SK-N-SH treated with all-trans-retinoic acid at 6 μM for 48 hours (cell line): ENCODE data around the gene SMC4.
A peak's percentile ranks its signal among the peaks of the same experiment; 100 is the strongest.
"Not testable (repeated sequence)": the region's sequence is repeated elsewhere in the genome, so short reads cannot be mapped to it uniquely, and the experiment has no call there.

ENCODE experiments used
- ATAC-seq: fragments of 200-7000 bp; cut with Tn5 transposase; 3 replicates; pipeline ENCODE4 v1.9.1; 2020; ENCODE audit warnings: mild to moderate bottlenecking, moderate library complexity
- ARNTL ChIP-seq: fragments of 450-650 bp; formaldehyde crosslinking; IDR thresholded peaks from 2 replicates; pipeline ENCODE4 v1.5.0; 2020; ENCODE audit warnings: low read depth, mild to moderate bottlenecking, moderate library complexity, borderline replicate concordance
- BACH2 ChIP-seq: fragments of 250-450 bp; sonication (Bioruptor Pico); IDR thresholded peaks from 2 replicates; pipeline ENCODE4 v1.9.0; 2021; ENCODE audit warnings: mild to moderate bottlenecking, borderline replicate concordance
- CSDC2 ChIP-seq: fragments of 250-450 bp; sonication (Bioruptor Pico); IDR thresholded peaks from 2 replicates; pipeline ENCODE4 v1.5.0; 2020; ENCODE audit warnings: mild to moderate bottlenecking, moderate library complexity
- ESRRG ChIP-seq: fragments of 250-450 bp; sonication (Bioruptor Pico); IDR thresholded peaks from 2 replicates; pipeline ENCODE4 v1.6.1; 2021; ENCODE audit warnings: mild to moderate bottlenecking
- GLIS3 ChIP-seq: fragments of 250-450 bp; sonication (Bioruptor Pico); IDR thresholded peaks from 2 replicates; pipeline ENCODE4 v1.5.0; 2020; ENCODE audit warnings: mild to moderate bottlenecking, moderate library complexity
- ISL1 ChIP-seq: fragments of 250-450 bp; sonication (Bioruptor Pico); IDR thresholded peaks from 2 replicates; pipeline ENCODE4 v2.1.2; 2022; ENCODE audit warnings: mild to moderate bottlenecking, moderate library complexity
- OSR1 ChIP-seq: fragments of 250-450 bp; sonication (Bioruptor Pico); IDR thresholded peaks from 2 replicates; pipeline ENCODE4 v1.8.0; 2022; ENCODE audit warnings: moderate library complexity, mild to moderate bottlenecking, inconsistent platforms
- PPARA ChIP-seq: fragments of 250-450 bp; sonication (Bioruptor Pico); IDR thresholded peaks from 2 replicates; pipeline ENCODE4 v1.5.0; 2020; ENCODE audit warnings: mild to moderate bottlenecking, borderline replicate concordance
- RARB ChIP-seq: fragments of 250-450 bp; sonication (Bioruptor Pico); IDR thresholded peaks from 2 replicates; pipeline ENCODE4 v1.8.0; 2021; ENCODE audit warnings: mild to moderate bottlenecking, moderate library complexity
- SNAI2 ChIP-seq: fragments of 250-450 bp; sonication (Bioruptor Pico); IDR thresholded peaks from 2 replicates; pipeline ENCODE4 v1.5.0; 2020; ENCODE audit warnings: mild to moderate bottlenecking, moderate library complexity
- TCF4 ChIP-seq: fragments of 250-450 bp; sonication (Bioruptor Pico); IDR thresholded peaks from 2 replicates; pipeline ENCODE4 v1.8.0; 2021; ENCODE audit warnings: mild to moderate bottlenecking, moderate library complexity, borderline replicate concordance
- TOX ChIP-seq: fragments of 250-450 bp; sonication (Bioruptor Pico); IDR thresholded peaks from 2 replicates; pipeline ENCODE4 v1.8.0; 2021; ENCODE audit warnings: mild to moderate bottlenecking, moderate library complexity, borderline replicate concordance
- ZC3H10 ChIP-seq: fragments of 250-450 bp; sonication (Bioruptor Pico); IDR thresholded peaks from 2 replicates; pipeline ENCODE4 v1.5.1; 2021; ENCODE audit warnings: mild to moderate bottlenecking, moderate library complexity
- ZFP3 ChIP-seq: fragments of 250-450 bp; sonication (Bioruptor Pico); IDR thresholded peaks from 2 replicates; pipeline ENCODE4 v1.5.0; 2020; ENCODE audit warnings: mild to moderate bottlenecking, moderate library complexity
- ZNF70 ChIP-seq: fragments of 450-650 bp; formaldehyde crosslinking; IDR thresholded peaks from 2 replicates; pipeline ENCODE4 v1.5.0; 2020; ENCODE audit warnings: mild to moderate bottlenecking, moderate library complexity
- ZNF8 ChIP-seq: fragments of 450-650 bp; formaldehyde crosslinking; IDR thresholded peaks from 2 replicates; pipeline ENCODE4 v1.5.0; 2020; ENCODE audit warnings: mild to moderate bottlenecking, moderate library complexity
- TF ChIP-seq, protein P1 (sequence below): fragments of 250-450 bp; sonication (Bioruptor Pico); IDR thresholded peaks from 2 replicates; pipeline ENCODE4 v1.8.0; 2020; ENCODE audit warnings: mild to moderate bottlenecking, moderate library complexity, borderline replicate concordance
- TF ChIP-seq, protein P2 (sequence below): fragments of 250-450 bp; sonication (Bioruptor Pico); IDR thresholded peaks from 2 replicates; pipeline ENCODE4 v1.8.0; 2021; ENCODE audit warnings: low read depth, mild to moderate bottlenecking, moderate library complexity, borderline replicate concordance
- TF ChIP-seq, protein P3 (sequence below): fragments of 250-450 bp; sonication (Bioruptor Pico); IDR thresholded peaks from 2 replicates; pipeline ENCODE4 v1.5.1; 2021; ENCODE audit warnings: mild to moderate bottlenecking, moderate library complexity
- TF ChIP-seq, protein P4 (sequence below): fragments of 250-450 bp; sonication (Bioruptor Pico); IDR thresholded peaks from 2 replicates; pipeline ENCODE4 v1.5.0; 2020; ENCODE audit warnings: mild to moderate bottlenecking, moderate library complexity
- TF ChIP-seq, protein P5 (sequence below): fragments of 250-450 bp; sonication (Bioruptor Pico); IDR thresholded peaks from 2 replicates; pipeline ENCODE4 v1.5.1; 2020; ENCODE audit warnings: low read depth, mild to moderate bottlenecking, moderate library complexity

The SMC4 gene

DNA sequence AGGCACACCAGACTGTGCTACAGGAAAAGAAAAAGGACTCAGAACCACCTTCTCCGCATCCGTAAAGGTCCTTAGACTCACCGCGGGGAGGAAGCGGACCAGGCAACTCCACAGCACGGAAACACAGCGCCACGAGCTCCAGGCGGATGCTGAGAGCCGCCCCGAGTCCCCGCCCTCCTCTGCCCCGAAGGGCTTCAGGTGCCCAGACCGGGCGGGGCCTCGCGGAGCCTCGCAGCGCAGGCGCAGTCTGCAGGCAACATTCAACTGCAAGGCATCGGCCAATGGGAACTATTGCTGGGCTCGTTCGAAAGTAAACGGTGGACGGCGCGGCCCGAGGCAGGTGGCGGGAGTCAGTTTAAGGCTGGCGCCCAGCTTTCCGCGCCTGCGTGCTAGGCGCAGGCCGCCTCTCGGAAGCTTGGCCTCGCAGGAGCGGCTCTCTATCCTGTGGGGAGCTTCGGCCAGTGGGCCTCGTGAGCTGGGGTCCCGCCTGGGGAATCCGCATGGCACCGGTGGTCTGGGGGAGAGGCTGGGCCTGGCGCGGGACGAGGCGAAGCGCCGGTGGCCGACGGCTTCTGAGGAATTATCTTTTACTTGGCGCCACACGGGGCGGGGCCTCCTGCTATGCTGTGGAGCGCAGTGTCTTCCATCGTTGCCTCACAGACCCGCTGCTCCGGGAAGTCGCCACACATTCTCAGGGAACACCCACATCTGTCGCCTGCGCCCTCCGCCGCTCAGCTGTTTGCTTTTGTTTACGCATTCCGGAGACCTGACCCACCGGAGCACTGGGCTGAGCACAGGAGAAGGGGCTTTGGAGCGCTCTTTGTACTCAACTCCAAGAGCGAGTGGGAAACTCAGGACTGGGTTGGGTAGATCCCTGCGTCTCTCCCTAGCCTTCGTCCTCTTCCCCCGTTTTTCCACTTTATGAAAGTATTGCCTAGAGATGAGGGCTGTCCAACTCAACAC, 50.5 kb downstream of the SMC4 start, which contains the start of gene TRIM59:
Gene TRIM59, minus strand, starts transcription at position 151 of the 963 bp plus-strand sequence. CDS start 10,603 bp downstream, outside the sequence.
- peak; percentile 92 for ATAC-seq
- TF ChIP-seq ZNF8 (CRISPR knock-in tag) (no peak), PPARA (CRISPR knock-in tag) (no peak), SNAI2 (CRISPR knock-in tag) (no peak), GLIS3 (CRISPR knock-in tag) (no peak), BACH2 (CRISPR knock-in tag) (no peak), CSDC2 (no peak), TOX (CRISPR knock-in tag) (no peak), ZNF70 (CRISPR knock-in tag) (no peak), ZFP3 (CRISPR knock-in tag) (no peak), ZC3H10 (CRISPR knock-in tag) (no peak), ARNTL (no peak), OSR1 (CRISPR knock-in tag) (no peak), ESRRG (CRISPR knock-in tag) (no peak), RARB (CRISPR knock-in tag) (no peak)
- TF ChIP-seq, protein P1, sequence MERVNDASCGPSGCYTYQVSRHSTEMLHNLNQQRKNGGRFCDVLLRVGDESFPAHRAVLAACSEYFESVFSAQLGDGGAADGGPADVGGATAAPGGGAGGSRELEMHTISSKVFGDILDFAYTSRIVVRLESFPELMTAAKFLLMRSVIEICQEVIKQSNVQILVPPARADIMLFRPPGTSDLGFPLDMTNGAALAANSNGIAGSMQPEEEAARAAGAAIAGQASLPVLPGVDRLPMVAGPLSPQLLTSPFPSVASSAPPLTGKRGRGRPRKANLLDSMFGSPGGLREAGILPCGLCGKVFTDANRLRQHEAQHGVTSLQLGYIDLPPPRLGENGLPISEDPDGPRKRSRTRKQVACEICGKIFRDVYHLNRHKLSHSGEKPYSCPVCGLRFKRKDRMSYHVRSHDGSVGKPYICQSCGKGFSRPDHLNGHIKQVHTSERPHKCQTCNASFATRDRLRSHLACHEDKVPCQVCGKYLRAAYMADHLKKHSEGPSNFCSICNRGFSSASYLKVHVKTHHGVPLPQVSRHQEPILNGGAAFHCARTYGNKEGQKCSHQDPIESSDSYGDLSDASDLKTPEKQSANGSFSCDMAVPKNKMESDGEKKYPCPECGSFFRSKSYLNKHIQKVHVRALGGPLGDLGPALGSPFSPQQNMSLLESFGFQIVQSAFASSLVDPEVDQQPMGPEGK: no peak
- TF ChIP-seq, protein P2, sequence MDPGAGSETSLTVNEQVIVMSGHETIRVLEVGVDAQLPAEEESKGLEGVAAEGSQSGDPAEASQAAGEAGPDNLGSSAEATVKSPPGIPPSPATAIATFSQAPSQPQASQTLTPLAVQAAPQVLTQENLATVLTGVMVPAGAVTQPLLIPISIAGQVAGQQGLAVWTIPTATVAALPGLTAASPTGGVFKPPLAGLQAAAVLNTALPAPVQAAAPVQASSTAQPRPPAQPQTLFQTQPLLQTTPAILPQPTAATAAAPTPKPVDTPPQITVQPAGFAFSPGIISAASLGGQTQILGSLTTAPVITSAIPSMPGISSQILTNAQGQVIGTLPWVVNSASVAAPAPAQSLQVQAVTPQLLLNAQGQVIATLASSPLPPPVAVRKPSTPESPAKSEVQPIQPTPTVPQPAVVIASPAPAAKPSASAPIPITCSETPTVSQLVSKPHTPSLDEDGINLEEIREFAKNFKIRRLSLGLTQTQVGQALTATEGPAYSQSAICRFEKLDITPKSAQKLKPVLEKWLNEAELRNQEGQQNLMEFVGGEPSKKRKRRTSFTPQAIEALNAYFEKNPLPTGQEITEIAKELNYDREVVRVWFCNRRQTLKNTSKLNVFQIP (CRISPR knock-in tag): no peak
- TF ChIP-seq, protein P3, sequence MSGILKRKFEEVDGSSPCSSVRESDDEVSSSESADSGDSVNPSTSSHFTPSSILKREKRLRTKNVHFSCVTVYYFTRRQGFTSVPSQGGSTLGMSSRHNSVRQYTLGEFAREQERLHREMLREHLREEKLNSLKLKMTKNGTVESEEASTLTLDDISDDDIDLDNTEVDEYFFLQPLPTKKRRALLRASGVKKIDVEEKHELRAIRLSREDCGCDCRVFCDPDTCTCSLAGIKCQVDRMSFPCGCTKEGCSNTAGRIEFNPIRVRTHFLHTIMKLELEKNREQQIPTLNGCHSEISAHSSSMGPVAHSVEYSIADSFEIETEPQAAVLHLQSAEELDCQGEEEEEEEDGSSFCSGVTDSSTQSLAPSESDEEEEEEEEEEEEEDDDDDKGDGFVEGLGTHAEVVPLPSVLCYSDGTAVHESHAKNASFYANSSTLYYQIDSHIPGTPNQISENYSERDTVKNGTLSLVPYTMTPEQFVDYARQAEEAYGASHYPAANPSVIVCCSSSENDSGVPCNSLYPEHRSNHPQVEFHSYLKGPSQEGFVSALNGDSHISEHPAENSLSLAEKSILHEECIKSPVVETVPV: no peak
- TF ChIP-seq, all 23 proteins: peak for 0

DNA sequence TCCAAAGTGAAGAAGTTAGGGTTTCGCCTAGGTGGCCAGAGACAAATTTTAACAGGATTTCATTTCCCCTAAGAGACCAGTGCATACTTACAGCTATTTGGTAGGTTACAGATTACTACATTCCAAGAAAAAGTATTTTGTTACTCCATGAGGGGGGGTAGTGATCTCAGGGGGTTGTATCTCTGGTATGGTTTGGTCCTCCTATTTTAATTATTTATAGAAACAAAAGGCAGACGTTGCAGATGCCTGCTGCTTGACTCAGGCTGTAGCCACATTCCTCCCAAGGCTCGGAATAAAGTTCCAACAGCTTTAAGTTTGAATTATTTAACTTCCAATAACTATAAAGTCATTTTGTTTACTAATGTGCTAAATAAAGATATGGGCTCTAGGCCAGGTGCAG, 51.4 kb downstream of the SMC4 start:
- TF ChIP-seq RARB (CRISPR knock-in tag) (no peak), ZC3H10 (CRISPR knock-in tag) (no peak), ESRRG (CRISPR knock-in tag) (no peak), ARNTL (no peak), TCF4 (CRISPR knock-in tag) (no peak), ISL1 (CRISPR knock-in tag) (peak; percentile 18; the same call in 1 of the 2 replicates)
- ATAC-seq: peak; percentile 64

DNA sequence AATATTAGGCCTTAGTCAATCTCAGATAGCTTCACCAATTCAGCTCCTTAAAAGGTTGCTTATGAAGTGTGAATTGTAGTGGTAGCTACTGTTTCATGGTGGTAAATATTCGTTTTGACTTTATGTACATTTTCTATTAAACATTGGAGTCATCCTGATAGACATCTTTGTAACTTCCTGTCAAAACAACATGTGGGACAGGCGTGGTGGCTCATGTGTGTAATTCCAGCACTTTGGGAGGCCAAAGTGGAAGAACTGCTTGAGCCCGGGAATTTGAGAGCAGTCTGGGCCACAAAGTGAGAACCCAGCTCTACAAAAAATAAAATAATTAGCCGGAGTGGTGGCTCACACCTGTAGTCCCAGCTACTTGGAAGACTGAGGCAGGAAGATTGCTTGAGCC, 52.2 kb downstream of the SMC4 start:
- ATAC-seq: no peak
- TF ChIP-seq, protein P4, sequence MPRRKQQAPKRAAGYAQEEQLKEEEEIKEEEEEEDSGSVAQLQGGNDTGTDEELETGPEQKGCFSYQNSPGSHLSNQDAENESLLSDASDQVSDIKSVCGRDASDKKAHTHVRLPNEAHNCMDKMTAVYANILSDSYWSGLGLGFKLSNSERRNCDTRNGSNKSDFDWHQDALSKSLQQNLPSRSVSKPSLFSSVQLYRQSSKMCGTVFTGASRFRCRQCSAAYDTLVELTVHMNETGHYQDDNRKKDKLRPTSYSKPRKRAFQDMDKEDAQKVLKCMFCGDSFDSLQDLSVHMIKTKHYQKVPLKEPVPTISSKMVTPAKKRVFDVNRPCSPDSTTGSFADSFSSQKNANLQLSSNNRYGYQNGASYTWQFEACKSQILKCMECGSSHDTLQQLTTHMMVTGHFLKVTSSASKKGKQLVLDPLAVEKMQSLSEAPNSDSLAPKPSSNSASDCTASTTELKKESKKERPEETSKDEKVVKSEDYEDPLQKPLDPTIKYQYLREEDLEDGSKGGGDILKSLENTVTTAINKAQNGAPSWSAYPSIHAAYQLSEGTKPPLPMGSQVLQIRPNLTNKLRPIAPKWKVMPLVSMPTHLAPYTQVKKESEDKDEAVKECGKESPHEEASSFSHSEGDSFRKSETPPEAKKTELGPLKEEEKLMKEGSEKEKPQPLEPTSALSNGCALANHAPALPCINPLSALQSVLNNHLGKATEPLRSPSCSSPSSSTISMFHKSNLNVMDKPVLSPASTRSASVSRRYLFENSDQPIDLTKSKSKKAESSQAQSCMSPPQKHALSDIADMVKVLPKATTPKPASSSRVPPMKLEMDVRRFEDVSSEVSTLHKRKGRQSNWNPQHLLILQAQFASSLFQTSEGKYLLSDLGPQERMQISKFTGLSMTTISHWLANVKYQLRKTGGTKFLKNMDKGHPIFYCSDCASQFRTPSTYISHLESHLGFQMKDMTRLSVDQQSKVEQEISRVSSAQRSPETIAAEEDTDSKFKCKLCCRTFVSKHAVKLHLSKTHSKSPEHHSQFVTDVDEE: no peak
- TF ChIP-seq BACH2 (CRISPR knock-in tag) (no peak), ZC3H10 (CRISPR knock-in tag) (no peak)
- TF ChIP-seq, protein P5, sequence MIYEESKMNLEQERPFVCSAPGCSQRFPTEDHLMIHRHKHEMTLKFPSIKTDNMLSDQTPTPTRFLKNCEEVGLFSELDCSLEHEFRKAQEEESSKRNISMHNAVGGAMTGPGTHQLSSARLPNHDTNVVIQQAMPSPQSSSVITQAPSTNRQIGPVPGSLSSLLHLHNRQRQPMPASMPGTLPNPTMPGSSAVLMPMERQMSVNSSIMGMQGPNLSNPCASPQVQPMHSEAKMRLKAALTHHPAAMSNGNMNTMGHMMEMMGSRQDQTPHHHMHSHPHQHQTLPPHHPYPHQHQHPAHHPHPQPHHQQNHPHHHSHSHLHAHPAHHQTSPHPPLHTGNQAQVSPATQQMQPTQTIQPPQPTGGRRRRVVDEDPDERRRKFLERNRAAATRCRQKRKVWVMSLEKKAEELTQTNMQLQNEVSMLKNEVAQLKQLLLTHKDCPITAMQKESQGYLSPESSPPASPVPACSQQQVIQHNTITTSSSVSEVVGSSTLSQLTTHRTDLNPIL (CRISPR knock-in tag): no peak

DNA sequence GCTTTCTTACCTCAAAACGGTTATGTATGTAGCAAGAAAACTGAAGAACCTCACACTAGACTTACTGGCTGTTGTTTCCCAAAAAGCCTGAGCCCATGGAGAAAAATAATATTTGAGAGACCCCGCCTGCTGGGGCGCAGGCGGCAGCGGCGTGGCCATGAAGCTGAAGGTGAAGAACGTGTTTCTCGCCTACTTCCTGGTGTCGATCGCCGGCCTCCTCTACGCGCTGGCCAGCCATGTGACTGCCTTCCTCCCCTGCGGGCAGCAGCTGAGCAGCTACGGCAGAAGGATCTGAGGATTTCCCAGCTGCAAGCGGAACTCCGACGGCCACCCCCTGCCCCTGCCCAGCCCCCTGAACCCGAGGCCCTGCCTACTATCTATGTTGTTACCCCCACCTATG, 52.8 kb downstream of the SMC4 start:
- ATAC-seq: not testable (repeated sequence)
